A549 (cell line): ENCODE data around the gene TRIM38. TPM values are rescaled to one million over a fixed set of nuclear protein-coding genes. Genes with fewer than 3 reads are reported as not detected.

Experiments
- ATAC-seq, 2 experiments: fragments of 200-7000 bp in 1 of 2; fragments of >200 bp in 1 of 2; cut with Nextera tagmentation in 1 of 2; cut with Tn5 transposase in 1 of 2; 3 replicates each; pipeline versions ENCODE4 v1.8.0 to v1.9.1; 2018 to 2020; ENCODE audit warnings: mild to moderate bottlenecking in 1 of 2, moderate library complexity in 1 of 2
- CTCF ChIA-PET: fragments of 300-600 bp; sonication (Branson Sonifier 250); formaldehyde crosslinking; extraction: SDS; loops from one replicate; lab custom pipeline; 2021; ENCODE audit warnings: antibody characterized with exemption, inconsistent platforms; lab: Yijun Ruan, JAX
- POLR2A ChIA-PET: fragments of 350-600 bp; formaldehyde crosslinking; extraction: SDS; loops from one replicate; lab custom pipeline; 2021; ENCODE audit warnings: antibody characterized with exemption, inconsistent platforms; lab: Yijun Ruan, JAX
- DNase-seq, 2 experiments: peaks; one replicate each; pipeline versions ENCODE4 v3.0.0 to v3.0.0-alpha.2; 2011 to 2016; ENCODE audit warnings: low read depth in 1 of 2, low spot score in 1 of 2
- FAIRE-seq: peaks from 2 replicates; lab custom pipeline; 2011; peaks lifted over from hg19 to GRCh38; lab: Jason Lieb, UNC
- H3K27ac ChIP-seq, 2 experiments: fragments of >200 bp; sonication (Bioruptor Twin); formaldehyde crosslinking; 3 replicates each; pipeline ENCODE4 v1.5.1; 2016 to 2017
- H3K4me1 ChIP-seq: fragments of >200 bp; sonication (Bioruptor Twin); formaldehyde crosslinking; 3 replicates; pipeline ENCODE4 v1.6.1; 2016
- H3K4me2 ChIP-seq: fragments of >200 bp; sonication (Bioruptor Twin); formaldehyde crosslinking; 3 replicates; pipeline ENCODE4 v1.6.1; 2016
- H3K4me3 ChIP-seq: fragments of >200 bp; sonication (Bioruptor Twin); formaldehyde crosslinking; 3 replicates; pipeline ENCODE4 v1.5.1; 2016
- H3K9me3 ChIP-seq: fragments of >200 bp; sonication (Bioruptor Twin); formaldehyde crosslinking; 3 replicates; pipeline ENCODE4 v1.6.1; 2016
- BHLHE40 ChIP-seq: IDR thresholded peaks from 2 replicates; pipeline ENCODE4 v1.6.1; 2012; ENCODE audit warnings: low read depth, low read length, inconsistent platforms
- CBX2 ChIP-seq: fragments of 200-600 bp; sonication (generic); IDR thresholded peaks from 2 replicates; pipeline ENCODE4 v1.6.1; 2016; ENCODE audit warnings: low read depth, mild to moderate bottlenecking, borderline replicate concordance
- CBX8 ChIP-seq: fragments of 200-600 bp; sonication (generic); IDR thresholded peaks from 2 replicates; pipeline ENCODE4 v1.6.1; 2016
- CHD4 ChIP-seq: fragments of 200-600 bp; sonication (generic); IDR thresholded peaks from 2 replicates; pipeline ENCODE4 v1.6.1; 2016; ENCODE audit warnings: antibody characterized with exemption, mild to moderate bottlenecking, borderline replicate concordance
- EHF ChIP-seq: fragments of 250-450 bp; sonication (Bioruptor Pico); IDR thresholded peaks from 2 replicates; pipeline ENCODE4 v1.5.0; 2020; ENCODE audit warnings: mild to moderate bottlenecking
- FOXS1 ChIP-seq: fragments of 250-450 bp; sonication (Bioruptor Pico); IDR thresholded peaks from 2 replicates; pipeline ENCODE4 v1.5.0; 2020; ENCODE audit warnings: mild to moderate bottlenecking, moderate library complexity
- GATA3 ChIP-seq: IDR thresholded peaks from 2 replicates; pipeline ENCODE4 v1.6.1; 2012; ENCODE audit warnings: borderline replicate concordance
- HDAC2 ChIP-seq: fragments of 200-600 bp; sonication (generic); IDR thresholded peaks from 2 replicates; pipeline ENCODE4 v1.6.1; 2016
- HES2 ChIP-seq: fragments of >200 bp; sonication (Bioruptor Twin); formaldehyde crosslinking; IDR thresholded peaks from 2 replicates; pipeline ENCODE4 v1.6.1; 2016
- KDM1A ChIP-seq: fragments of 200-600 bp; sonication (generic); IDR thresholded peaks from 2 replicates; pipeline ENCODE4 v1.6.1; 2016; ENCODE audit warnings: low read depth, mild to moderate bottlenecking
- MAZ ChIP-seq: fragments of 150-350 bp; IDR thresholded peaks from 2 replicates; pipeline ENCODE4 v1.6.1; 2014; ENCODE audit warnings: antibody characterized with exemption, low read depth, low read length, borderline replicate concordance
- NR3C1 ChIP-seq: fragments of >200 bp; sonication (Bioruptor Twin); formaldehyde crosslinking; IDR thresholded peaks from 3 replicates; pipeline ENCODE4 v1.6.1; 2017
- RAD21 ChIP-seq, 2 experiments: fragments of >200 bp in 1 of 2; sonication (Bioruptor Twin) in 1 of 2; formaldehyde crosslinking in 1 of 2; IDR thresholded peaks in 1 of 2; conservative IDR thresholded peaks in 1 of 2; 2 replicates in 1 of 2; 3 replicates in 1 of 2; pipeline ENCODE4 v1.6.1; 2012 to 2018; ENCODE audit warnings: inconsistent platforms in 1 of 2
- TP53 ChIP-seq: fragments of 250-450 bp; sonication (Bioruptor Pico); IDR thresholded peaks from 2 replicates; pipeline ENCODE4 v1.5.0; 2021; ENCODE audit warnings: mild to moderate bottlenecking, moderate library complexity
- USF2 ChIP-seq: fragments of 450-650 bp; IDR thresholded peaks from 2 replicates; pipeline ENCODE4 v1.6.1; 2014; ENCODE audit warnings: antibody characterized with exemption
- ZFP36 ChIP-seq: fragments of 450-650 bp; IDR thresholded peaks from 2 replicates; pipeline ENCODE4 v1.6.1; 2014; ENCODE audit warnings: borderline replicate concordance; ENCODE audit not compliant: partially characterized antibody
- ZNF302 ChIP-seq: fragments of 250-450 bp; sonication (Bioruptor Pico); IDR thresholded peaks from 2 replicates; pipeline ENCODE4 v1.9.0; 2021; ENCODE audit warnings: inconsistent platforms, mild to moderate bottlenecking, moderate library complexity
- WGBS: methylation state at CpG from one replicate; pipeline ENCODE4 v1.1.6; 2017; ENCODE audit errors: missing lambda C conversion rate; 5-methylcytosine and 5-hydroxymethylcytosine counted together
- polyA plus RNA-seq, 4 experiments: library from polyadenylated mRNA; depleted of rRNA in 3 of 4; stranded (reverse); fragments of >200 nt; fragmentation: RNase III in 1 of 4; extraction: RNeasy Plus Mini Kit Qiagen cat#74134 plus additional on column Dnase treatment in 1 of 4; gene quantifications; 2 replicates in 3 of 4; 3 replicates in 1 of 4; pipeline ENCODE4 v1.2.3, GENCODE V29; 2011 to 2017
- TF ChIP-seq, protein P1 (sequence below): IDR thresholded peaks from 2 replicates; pipeline ENCODE4 v1.6.1; 2012
- TF ChIP-seq, protein P2 (sequence below): fragments of >200 bp; sonication (Bioruptor Twin); formaldehyde crosslinking; IDR thresholded peaks from 3 replicates; pipeline ENCODE4 v1.6.1; 2016
- TF ChIP-seq, protein P3 (sequence below): IDR thresholded peaks from 2 replicates; pipeline ENCODE4 v1.6.1; 2012; ENCODE audit warnings: low read depth, borderline replicate concordance

The TRIM38 gene
- polyA plus RNA-seq, 2 of the 4 experiments (the other 2 are of a cell fraction): 1.7 to 3.4 TPM

GRCh38 chr6:25953733-25954132 lies 8.9 kb upstream of the TRIM38 start:
- Histone ChIP-seq H3K27ac (no peak overlapping the region), H3K9me3 (no peaks in the 10 kb centered on the region), H3K4me1 (no peaks in the 10 kb centered on the region), H3K4me3 (no peak overlapping the region), H3K4me2 (no peak overlapping the region)
- TF ChIP-seq CHD4: no peak
- no peak for TF ChIP-seq CBX2
- TF ChIP-seq NR3C1: no peak
- TF ChIP-seq BHLHE40: no peak
- no peak for TF ChIP-seq HDAC2
- TF ChIP-seq RAD21 (conservative IDR thresholded peaks at IDR 0.05 in 1 of 2, IDR thresholded peaks at IDR 0.05 in 1 of 2): no peak
- TF ChIP-seq FOXS1 (CRISPR knock-in tag): no peak
- no peak for TF ChIP-seq CBX8
- no peak for TF ChIP-seq EHF (CRISPR knock-in tag)
- no peak for TF ChIP-seq TP53 (CRISPR knock-in tag)
- TF ChIP-seq, protein P1, sequence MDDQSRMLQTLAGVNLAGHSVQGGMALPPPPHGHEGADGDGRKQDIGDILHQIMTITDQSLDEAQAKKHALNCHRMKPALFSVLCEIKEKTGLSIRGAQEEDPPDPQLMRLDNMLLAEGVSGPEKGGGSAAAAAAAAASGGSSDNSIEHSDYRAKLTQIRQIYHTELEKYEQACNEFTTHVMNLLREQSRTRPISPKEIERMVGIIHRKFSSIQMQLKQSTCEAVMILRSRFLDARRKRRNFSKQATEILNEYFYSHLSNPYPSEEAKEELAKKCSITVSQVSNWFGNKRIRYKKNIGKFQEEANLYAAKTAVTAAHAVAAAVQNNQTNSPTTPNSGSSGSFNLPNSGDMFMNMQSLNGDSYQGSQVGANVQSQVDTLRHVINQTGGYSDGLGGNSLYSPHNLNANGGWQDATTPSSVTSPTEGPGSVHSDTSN: no peak
- TF ChIP-seq ZFP36: no peak
- ChIA-PET CTCF (no interaction called here), POLR2A (no interaction called here)
- no peak for DNase-seq
- 69% methylated on average over 3 of the region's 3 CpGs for WGBS
- no peak for FAIRE-seq
- ATAC-seq: no peak

DNA sequence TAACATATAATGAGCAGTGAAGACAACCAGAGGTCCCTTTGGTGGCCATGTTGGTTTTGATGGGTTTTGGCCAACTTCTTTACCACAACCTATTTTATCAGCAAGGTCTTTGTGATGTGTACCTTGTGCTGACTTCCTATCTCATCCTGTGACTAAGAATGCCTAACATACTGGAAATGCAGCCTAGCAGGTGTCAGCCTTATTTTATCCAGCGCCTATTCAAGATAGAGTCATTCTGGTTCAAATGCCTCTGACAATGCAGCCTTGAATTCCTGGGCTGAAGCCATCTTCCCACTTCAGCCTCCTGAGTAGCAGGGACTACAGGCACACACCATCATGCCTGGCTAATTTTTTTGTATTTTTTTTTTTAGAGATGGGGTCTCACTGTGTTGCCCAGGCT lies 7.8 kb upstream of the TRIM38 start:
- no peak for FAIRE-seq
- no peak for DNase-seq
- no peak for ATAC-seq

DNA sequence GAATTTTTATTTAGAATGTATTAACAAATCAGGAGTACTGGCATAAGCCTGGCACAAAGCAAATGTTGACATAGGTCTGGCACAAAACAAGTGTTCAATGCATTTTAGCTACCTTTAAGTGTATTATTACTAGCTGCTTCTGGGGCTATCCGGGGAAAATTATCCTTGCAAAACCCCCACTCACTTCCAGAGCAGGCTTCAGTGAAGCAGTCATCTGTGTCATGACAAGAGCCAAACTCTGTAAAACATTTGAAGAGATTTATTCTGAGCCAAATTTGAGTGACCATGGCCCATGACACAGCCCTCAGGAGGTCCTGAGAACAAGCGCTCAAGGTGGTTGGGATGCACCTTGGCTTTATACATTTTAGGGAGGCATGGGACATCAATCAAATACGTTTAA lies 6.4 kb upstream of the TRIM38 start:
- no peak overlapping the region for H3K4me3 ChIP-seq
- DNase-seq: no peak
- H3K9me3 ChIP-seq: no peaks in the 10 kb centered on the region
- H3K4me2 ChIP-seq: no peak overlapping the region
- ChIA-PET POLR2A (no interaction called here), CTCF (interaction anchor here (1.4 kb wide), 1 partner anchor 13 kb away, joined by 3 read pairs; no protein-coding TSS in a partner anchor)
- no peak overlapping the region for H3K27ac ChIP-seq
- TF ChIP-seq KDM1A: no peak
- TF ChIP-seq MAZ: no peak
- no peak for TF ChIP-seq GATA3
- TF ChIP-seq CHD4: no peak
- TF ChIP-seq, protein P2, sequence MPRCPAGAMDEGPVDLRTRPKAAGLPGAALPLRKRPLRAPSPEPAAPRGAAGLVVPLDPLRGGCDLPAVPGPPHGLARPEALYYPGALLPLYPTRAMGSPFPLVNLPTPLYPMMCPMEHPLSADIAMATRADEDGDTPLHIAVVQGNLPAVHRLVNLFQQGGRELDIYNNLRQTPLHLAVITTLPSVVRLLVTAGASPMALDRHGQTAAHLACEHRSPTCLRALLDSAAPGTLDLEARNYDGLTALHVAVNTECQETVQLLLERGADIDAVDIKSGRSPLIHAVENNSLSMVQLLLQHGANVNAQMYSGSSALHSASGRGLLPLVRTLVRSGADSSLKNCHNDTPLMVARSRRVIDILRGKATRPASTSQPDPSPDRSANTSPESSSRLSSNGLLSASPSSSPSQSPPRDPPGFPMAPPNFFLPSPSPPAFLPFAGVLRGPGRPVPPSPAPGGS: no peak
- TF ChIP-seq ZNF302 (CRISPR knock-in tag): no peak
- TF ChIP-seq USF2: no peak
- WGBS: 52% methylated on average over 3 of the region's 3 CpGs
- ATAC-seq: no peak
- FAIRE-seq: no peak
- H3K4me1 ChIP-seq: no peaks in the 10 kb centered on the region

More for the DNA sequence above, 7.8 kb upstream of the TRIM38 start:
- no peaks in the 10 kb centered on the region for H3K9me3 ChIP-seq
- POLR2A ChIA-PET: no interaction called here
- CTCF ChIA-PET: interaction anchor here (1.0 to 1.2 kb wide), 2 partner anchors 235 to 466 kb away, joined by 3 to 4 read pairs; no protein-coding TSS in a partner anchor
- no peak overlapping the region for H3K4me2 ChIP-seq
- no peaks in the 10 kb centered on the region for H3K4me1 ChIP-seq
- no CpG with 5 or more reads among the region's 1 CpG for WGBS
- H3K4me3 ChIP-seq: no peak overlapping the region
- no peak overlapping the region for H3K27ac ChIP-seq
- TF ChIP-seq, protein P3, sequence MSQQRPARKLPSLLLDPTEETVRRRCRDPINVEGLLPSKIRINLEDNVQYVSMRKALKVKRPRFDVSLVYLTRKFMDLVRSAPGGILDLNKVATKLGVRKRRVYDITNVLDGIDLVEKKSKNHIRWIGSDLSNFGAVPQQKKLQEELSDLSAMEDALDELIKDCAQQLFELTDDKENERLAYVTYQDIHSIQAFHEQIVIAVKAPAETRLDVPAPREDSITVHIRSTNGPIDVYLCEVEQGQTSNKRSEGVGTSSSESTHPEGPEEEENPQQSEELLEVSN: no peak
- TF ChIP-seq HES2: no peak
